HepG2 (cell line): ENCODE results near the gene PRDX6. TPM values are rescaled to one million over a fixed set of nuclear protein-coding genes. Genes with fewer than 3 reads are reported as not detected.

Experiments
- polyA plus RNA-seq, 8 experiments: library from polyadenylated mRNA; depleted of rRNA in 3 of 8; stranded (reverse) in 7 of 8; unstranded in 1 of 8; fragments of >200 nt; fragmentation: Illumina TruSeq in 4 of 8; extraction: Trizol in 4 of 8; gene quantifications; 2 replicates each; pipeline versions ENCODE4 v1.2.1 to v1.2.3, GENCODE V29; 2011 to 2016; ENCODE audit warnings: low read depth in 4 of 8, missing spikeins in 1 of 8, mixed read lengths in 1 of 8; ENCODE audit not compliant: insufficient read depth in 1 of 8
- total RNA-seq, 5 experiments: library from RNA; depleted of rRNA; stranded (reverse); fragments of >200 nt; fragmentation: Illumina TruSeq; extraction: Trizol; gene quantifications; 2 replicates each; pipeline ENCODE4 v1.2.3, GENCODE V29; 2016; ENCODE audit warnings: low read depth in 1 of 5

The PRDX6 gene
- total and polyA plus RNA-seq, 2 of the 13 experiments (the other 11 are each of a cell fraction or from before 2014, with no cell fraction given) = 224 to 309 TPM

Other genes with a start within 250 kb of the PRDX6 start
- gene SLC9C2, start 125.7 kb downstream of the PRDX6 start, total RNA-seq (2016; rRNA removed; fragmentation: Illumina TruSeq; extraction: Trizol) = not detected in 2 replicates
- gene SLC9C2, start 125.7 kb downstream of the PRDX6 start, polyA plus RNA-seq (2011; rRNA removed) = 0.03 TPM in 1 of 2 replicates, not detected in the other
- not detected in 2 replicates for gene TEX50, start 158.0 kb downstream of the PRDX6 start, total RNA-seq (2016; rRNA removed; fragmentation: Illumina TruSeq; extraction: Trizol)
- gene TEX50, start 158.0 kb downstream of the PRDX6 start, polyA plus RNA-seq (2011; rRNA removed) = not detected in 2 replicates
- gene ANKRD45, start 192.5 kb downstream of the PRDX6 start, total RNA-seq (2016; rRNA removed; fragmentation: Illumina TruSeq; extraction: Trizol) = not detected in 2 replicates
- not detected in 2 replicates for gene ANKRD45, start 192.5 kb downstream of the PRDX6 start, polyA plus RNA-seq (2011; rRNA removed)
- 14.3 and 18.8 TPM in 2 replicates for gene KLHL20, start 237.6 kb downstream of the PRDX6 start, total RNA-seq (2016; rRNA removed; fragmentation: Illumina TruSeq; extraction: Trizol)
- 7.4 and 7.6 TPM in 2 replicates for gene KLHL20, start 237.6 kb downstream of the PRDX6 start, polyA plus RNA-seq (2011; rRNA removed)